NCI-H510A (cell line): ENCODE measurements around the gene PDF.

ENCODE experiments used
- DNase-seq: peaks from one replicate; lab custom pipeline; 2025; lab: John Stamatoyannopoulos, UW

PDF gene

GRCh38 chr16:69339289-69340094, 9.1 kb upstream of the PDF start, which contains the start of the genes COG8 and NIP7:
Gene COG8 (minus strand): TSS chr16:69339564. CDS start chr16:69339552, 12 bp downstream.
Gene NIP7 (plus strand): TSS chr16:69339772. CDS start chr16:69339830, 58 bp downstream.
- peak; percentile 87 for DNase-seq

GRCh38 chr16:69338557-69339288, 8.3 kb upstream of the PDF start:
- DNase-seq, result no peak

- DNase-seq, result no peak
Observed at GRCh38 chr16:69334696-69335095, 4.3 kb upstream of the PDF start.

- no peak for DNase-seq
Observed at GRCh38 chr16:69329369-69330285, 761 bp downstream of the PDF start.

GRCh38 chr16:69328854-69329316, 1.5 kb downstream of the PDF start:
- no peak for DNase-seq

- DNase-seq, result no peak
Observed at GRCh38 chr16:69327585-69328310, 2.6 kb downstream of the PDF start.

GRCh38 chr16:69326172-69326873, 4.1 kb downstream of the PDF start:
- no peak for DNase-seq

GRCh38 chr16:69325784-69326171, 4.6 kb downstream of the PDF start:
- DNase-seq, result no peak

GRCh38 chr16:69324585-69325253, 5.7 kb downstream of the PDF start:
- no peak for DNase-seq

GRCh38 chr16:69324013-69324531, 6.3 kb downstream of the PDF start:
- DNase-seq, result no peak

GRCh38 chr16:69323415-69323814, 7.0 kb downstream of the PDF start:
- DNase-seq, result no peak

- no peak for DNase-seq
Observed at GRCh38 chr16:69322343-69322742, 8.0 kb downstream of the PDF start.

GRCh38 chr16:69321080-69321479, 9.3 kb downstream of the PDF start:
- no peak for DNase-seq

- DNase-seq, result no peak
Observed at GRCh38 chr16:69320740-69321073, 9.7 kb downstream of the PDF start.

- DNase-seq, result no peak
Observed at GRCh38 chr16:69319826-69320739, 10.3 kb downstream of the PDF start.

GRCh38 chr16:69319381-69319780, 11.0 kb downstream of the PDF start:
- DNase-seq, result no peak

GRCh38 chr16:69318911-69319289, 11.5 kb downstream of the PDF start:
- DNase-seq, result no peak

GRCh38 chr16:69318177-69318910, 12.0 kb downstream of the PDF start:
- DNase-seq, result no peak
